RWPE2 (cell line): ENCODE data around the gene AOPEP.

Experiments
- ATAC-seq: fragments of 200-7000 bp; cut with Tn5 transposase; 3 replicates; pipeline ENCODE4 v1.9.1; 2021; ENCODE audit warnings: low read depth
- DNase-seq: peaks from one replicate; pipeline ENCODE4 v3.0.0-alpha.2; 2020; ENCODE audit warnings: low spot score
- H3K27ac ChIP-seq: fragments of 450-650 bp; 2 replicates; pipeline ENCODE4 v1.5.1; 2017; ENCODE audit warnings: mild to moderate bottlenecking; ENCODE audit not compliant: poor library complexity, severe bottlenecking
- H3K27me3 ChIP-seq: fragments of 250-450 bp; sonication (Bioruptor Pico); 2 replicates; pipeline ENCODE4 v1.5.1; 2021; ENCODE audit warnings: mild to moderate bottlenecking, moderate library complexity; ENCODE audit not compliant: insufficient read depth, poor library complexity, severe bottlenecking
- H3K36me3 ChIP-seq: fragments of 250-450 bp; sonication (Bioruptor Pico); 2 replicates; pipeline ENCODE4 v1.5.1; 2020; ENCODE audit warnings: low read depth, mild to moderate bottlenecking, moderate library complexity
- H3K4me1 ChIP-seq: fragments of 250-450 bp; sonication (Bioruptor Pico); 2 replicates; pipeline ENCODE4 v1.5.1; 2021; ENCODE audit warnings: mild to moderate bottlenecking, moderate library complexity; ENCODE audit not compliant: insufficient read depth, poor library complexity, severe bottlenecking
- H3K4me3 ChIP-seq: fragments of 250-450 bp; sonication (Bioruptor Pico); 2 replicates; pipeline ENCODE4 v1.5.1; 2021; ENCODE audit warnings: mild to moderate bottlenecking, moderate library complexity; ENCODE audit not compliant: severe bottlenecking
- H3K9me3 ChIP-seq: fragments of 250-450 bp; sonication (Bioruptor Pico); 2 replicates; pipeline ENCODE4 v1.5.1; 2021; ENCODE audit warnings: mild to moderate bottlenecking, moderate library complexity; ENCODE audit not compliant: severe bottlenecking
- CTCF ChIP-seq: fragments of 450-650 bp; IDR thresholded peaks from one replicate; pipeline ENCODE4 v1.5.1; 2017; ENCODE audit warnings: mild to moderate bottlenecking, moderate library complexity; ENCODE audit not compliant: poor library complexity, severe bottlenecking

Gene AOPEP

GRCh38 chr9:94869415-94869843, 142.9 kb downstream of the AOPEP start:
- Histone ChIP-seq H3K27ac (peak overlapping the region; percentile 97), H3K4me3 (no peak overlapping the region), H3K36me3 (no peaks in the 10 kb centered on the region), H3K4me1 (peaks cover 65% of the 10 kb centered on the region), H3K9me3 (no peaks in the 10 kb centered on the region), H3K27me3 (peaks cover 3% of the 10 kb centered on the region)
- ATAC-seq, result no peak
- no peak for DNase-seq
- TF ChIP-seq CTCF, result no peak

GRCh38 chr9:94870465-94870792, 143.9 kb downstream of the AOPEP start:
- peaks cover 3% of the 10 kb centered on the region for H3K27me3 ChIP-seq
- peak overlapping the region; percentile 97 for H3K27ac ChIP-seq
- no peak for TF ChIP-seq CTCF
- DNase-seq (no peak), ATAC-seq (no peak)
- H3K36me3 ChIP-seq, result no peaks in the 10 kb centered on the region
- no peak overlapping the region for H3K4me3 ChIP-seq
- no peaks in the 10 kb centered on the region for H3K9me3 ChIP-seq
- peaks cover 71% of the 10 kb centered on the region for H3K4me1 ChIP-seq

- Histone ChIP-seq H3K9me3 (no peaks in the 10 kb centered on the region), H3K36me3 (no peaks in the 10 kb centered on the region), H3K27ac (peak overlapping the region; percentile 97), H3K4me1 (peaks cover 71% of the 10 kb centered on the region), H3K27me3 (peaks cover 3% of the 10 kb centered on the region), H3K4me3 (no peak overlapping the region)
- DNase-seq (no peak), ATAC-seq (peak; percentile 52)
- no peak for TF ChIP-seq CTCF
These were observed 144.5 kb downstream of the AOPEP start for GRCh38 chr9:94870793-94871558.

- peak overlapping the region; percentile 97 for H3K27ac ChIP-seq
- ATAC-seq (no peak), DNase-seq (no peak)
- H3K9me3 ChIP-seq, result no peaks in the 10 kb centered on the region
- H3K36me3 ChIP-seq, result no peaks in the 10 kb centered on the region
- H3K4me3 ChIP-seq, result no peak overlapping the region
- peaks cover 3% of the 10 kb centered on the region for H3K27me3 ChIP-seq
- no peak for TF ChIP-seq CTCF
- peaks cover 59% of the 10 kb centered on the region for H3K4me1 ChIP-seq
These were observed 145.8 kb downstream of the AOPEP start for GRCh38 chr9:94872083-94872833.
